DOHH2 (cell line): ENCODE data around the gene SPHKAP.
"Not testable (repeated sequence)": the region's sequence is repeated elsewhere in the genome, so short reads cannot be mapped to it uniquely, and the experiment has no call there.

ENCODE experiments used
- EZH2phosphoT487 ChIP-seq: fragments of 200-600 bp; sonication (generic); IDR thresholded peaks from 2 replicates; pipeline ENCODE4 v1.6.1; 2017; ENCODE audit warnings: borderline replicate concordance, mild to moderate bottlenecking, antibody characterized with exemption, low read length, moderate library complexity, mixed read lengths
- TF ChIP-seq, protein P1 (sequence below): fragments of 200-600 bp; sonication (generic); IDR thresholded peaks from one replicate; pipeline ENCODE4 v1.5.1; 2014; ENCODE audit warnings: antibody characterized with exemption, mild to moderate bottlenecking, low read depth, low read length; ENCODE audit not compliant: poor library complexity, severe bottlenecking

DNA sequence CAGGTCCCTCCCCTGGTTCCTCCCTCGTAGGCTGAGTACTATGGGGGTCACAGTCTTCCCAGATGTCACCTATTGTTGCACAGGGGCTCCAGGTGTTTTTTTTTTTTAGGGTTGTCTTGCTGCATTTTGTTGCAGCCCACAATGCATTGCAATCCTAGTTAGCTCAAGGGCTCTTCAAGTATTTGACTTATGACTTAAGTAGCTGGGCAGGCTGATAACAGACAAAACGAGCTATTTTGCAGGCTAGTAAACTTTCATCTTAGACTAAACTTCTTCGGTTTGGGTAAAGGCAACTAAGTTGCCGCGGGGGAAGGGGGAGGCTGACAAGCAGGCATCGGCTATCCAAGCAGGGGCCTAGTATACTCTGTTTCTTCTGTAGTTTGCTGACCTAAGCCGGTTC, 245.2 kb downstream of the SPHKAP start:
- TF ChIP-seq, protein P1, sequence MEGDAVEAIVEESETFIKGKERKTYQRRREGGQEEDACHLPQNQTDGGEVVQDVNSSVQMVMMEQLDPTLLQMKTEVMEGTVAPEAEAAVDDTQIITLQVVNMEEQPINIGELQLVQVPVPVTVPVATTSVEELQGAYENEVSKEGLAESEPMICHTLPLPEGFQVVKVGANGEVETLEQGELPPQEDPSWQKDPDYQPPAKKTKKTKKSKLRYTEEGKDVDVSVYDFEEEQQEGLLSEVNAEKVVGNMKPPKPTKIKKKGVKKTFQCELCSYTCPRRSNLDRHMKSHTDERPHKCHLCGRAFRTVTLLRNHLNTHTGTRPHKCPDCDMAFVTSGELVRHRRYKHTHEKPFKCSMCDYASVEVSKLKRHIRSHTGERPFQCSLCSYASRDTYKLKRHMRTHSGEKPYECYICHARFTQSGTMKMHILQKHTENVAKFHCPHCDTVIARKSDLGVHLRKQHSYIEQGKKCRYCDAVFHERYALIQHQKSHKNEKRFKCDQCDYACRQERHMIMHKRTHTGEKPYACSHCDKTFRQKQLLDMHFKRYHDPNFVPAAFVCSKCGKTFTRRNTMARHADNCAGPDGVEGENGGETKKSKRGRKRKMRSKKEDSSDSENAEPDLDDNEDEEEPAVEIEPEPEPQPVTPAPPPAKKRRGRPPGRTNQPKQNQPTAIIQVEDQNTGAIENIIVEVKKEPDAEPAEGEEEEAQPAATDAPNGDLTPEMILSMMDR: not testable (repeated sequence)
- not testable (repeated sequence) for TF ChIP-seq EZH2phosphoT487
